Fibroblast of peridontal ligament (primary cell): ENCODE measurements around the gene SELENBP1.
"Not testable (repeated sequence)": the region's sequence is repeated elsewhere in the genome, so short reads cannot be mapped to it uniquely, and the experiment has no call there.

Experiments
- DNase-seq: peaks from one replicate; pipeline ENCODE4 v3.0.0-alpha.2; 2010; ENCODE audit errors: extremely low read depth

SELENBP1 gene

GRCh38 chr1:151377150-151377884 is 4.8 kb upstream of the SELENBP1 start:
- DNase-seq = no peak

DNA sequence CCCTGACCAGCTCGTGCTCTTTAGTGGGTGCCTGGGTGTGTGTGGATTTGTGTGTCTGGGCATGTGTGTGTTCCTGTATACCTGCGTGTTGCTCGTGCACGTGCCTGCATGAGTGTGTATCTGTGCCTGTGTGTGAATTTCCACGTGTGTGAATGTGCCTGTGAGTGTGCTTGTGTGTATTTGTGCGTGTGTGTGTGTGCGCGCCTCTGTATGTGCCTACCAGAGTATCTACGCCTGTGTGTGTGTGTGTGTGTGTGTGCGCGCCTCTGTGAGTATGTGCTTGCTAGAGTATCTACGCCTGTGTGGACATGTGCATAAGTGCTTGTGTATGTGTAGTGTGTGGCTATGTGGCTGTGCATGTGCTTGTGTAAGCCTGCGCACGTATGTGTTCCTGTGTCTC is 691 bp upstream of the SELENBP1 start:
- no peak for DNase-seq

DNA sequence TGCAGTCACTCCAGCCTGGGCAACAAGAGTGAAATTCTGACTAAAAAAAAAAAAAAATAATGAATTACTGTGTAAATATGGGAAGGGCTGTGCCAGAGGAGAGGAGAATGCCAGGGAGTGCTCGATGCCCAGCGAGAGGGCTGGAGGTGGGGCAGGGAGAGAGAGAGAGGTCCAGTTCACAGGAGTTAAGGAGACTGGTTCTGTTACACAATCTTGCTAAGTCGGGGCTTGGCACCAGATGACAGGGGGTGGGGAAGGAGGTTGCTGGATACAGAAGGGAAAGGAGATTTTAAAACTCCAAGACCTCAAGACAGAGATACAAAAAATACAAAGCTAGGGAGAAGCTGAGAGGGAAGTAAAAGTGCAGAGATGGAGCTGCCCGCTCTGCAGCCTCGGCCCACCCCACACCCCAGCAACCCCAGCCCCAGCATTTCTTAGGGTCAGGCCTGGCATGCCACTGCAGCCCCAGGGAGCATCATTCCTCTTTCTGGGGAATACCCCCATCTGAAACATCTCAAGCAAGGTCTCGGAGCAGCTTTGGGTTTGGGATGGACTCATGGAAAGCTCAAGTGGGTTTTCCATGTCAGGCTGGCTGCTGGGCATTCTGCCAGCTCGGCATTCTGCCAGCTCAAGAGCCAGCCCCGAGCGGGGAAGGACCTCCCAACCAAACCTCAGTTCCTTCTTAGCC is 991 bp downstream of the SELENBP1 start:
- peak; percentile 66 for DNase-seq

DNA sequence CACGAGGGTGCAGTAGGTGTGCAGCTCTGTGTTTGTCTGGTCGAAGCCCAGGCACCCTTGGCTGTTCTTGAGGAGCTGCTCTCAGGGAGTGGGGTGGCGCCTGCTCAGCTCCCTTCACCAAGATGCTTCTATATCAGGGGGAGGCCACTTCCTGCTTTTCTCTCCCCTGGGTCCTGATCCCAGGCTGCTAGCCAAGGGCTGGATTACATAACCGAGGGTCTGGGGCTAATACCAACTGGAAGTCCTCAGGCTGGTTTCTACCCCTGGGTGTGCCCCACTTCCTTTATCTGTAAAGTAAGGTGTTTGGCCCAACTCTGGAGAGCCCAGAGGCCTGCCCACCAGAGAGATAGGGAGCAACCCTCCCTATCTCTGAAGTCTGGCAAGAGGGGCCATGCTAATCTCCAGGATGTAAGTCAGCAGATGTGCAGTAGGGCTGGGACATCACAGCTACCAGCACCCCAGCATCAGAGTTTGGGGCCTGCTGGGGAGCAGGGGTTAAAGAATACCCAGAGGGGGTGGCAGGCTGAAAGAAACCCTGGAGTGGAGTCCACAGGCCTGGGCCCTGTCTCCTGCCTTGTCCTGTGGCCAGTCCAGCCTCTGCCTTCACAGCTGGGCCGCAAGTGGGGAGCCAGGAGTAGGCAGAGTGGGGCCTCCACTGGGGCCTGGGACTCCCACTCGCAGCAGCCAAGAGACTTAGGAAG is 2.1 kb downstream of the SELENBP1 start:
- no peak for DNase-seq

- DNase-seq = no peak
These were observed 2.9 kb downstream of the SELENBP1 start for GRCh38 chr1:151369621-151370048.

DNA sequence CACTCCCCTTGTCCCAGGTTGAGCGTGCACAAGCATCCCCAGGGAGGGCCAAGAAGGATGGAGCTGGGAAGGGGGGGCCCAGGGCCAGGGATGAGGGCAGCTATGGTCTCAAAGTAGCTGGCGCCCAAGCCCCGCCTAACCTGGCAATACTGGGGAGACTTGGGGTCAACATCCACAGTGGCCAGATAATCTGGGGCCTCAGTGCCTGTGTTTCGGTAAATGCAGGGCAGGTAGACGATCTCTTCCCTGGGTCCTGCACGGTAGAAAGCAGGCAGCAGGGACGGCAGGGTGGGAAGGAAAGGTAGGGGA is 3.2 kb downstream of the SELENBP1 start:
- no peak for DNase-seq

DNA sequence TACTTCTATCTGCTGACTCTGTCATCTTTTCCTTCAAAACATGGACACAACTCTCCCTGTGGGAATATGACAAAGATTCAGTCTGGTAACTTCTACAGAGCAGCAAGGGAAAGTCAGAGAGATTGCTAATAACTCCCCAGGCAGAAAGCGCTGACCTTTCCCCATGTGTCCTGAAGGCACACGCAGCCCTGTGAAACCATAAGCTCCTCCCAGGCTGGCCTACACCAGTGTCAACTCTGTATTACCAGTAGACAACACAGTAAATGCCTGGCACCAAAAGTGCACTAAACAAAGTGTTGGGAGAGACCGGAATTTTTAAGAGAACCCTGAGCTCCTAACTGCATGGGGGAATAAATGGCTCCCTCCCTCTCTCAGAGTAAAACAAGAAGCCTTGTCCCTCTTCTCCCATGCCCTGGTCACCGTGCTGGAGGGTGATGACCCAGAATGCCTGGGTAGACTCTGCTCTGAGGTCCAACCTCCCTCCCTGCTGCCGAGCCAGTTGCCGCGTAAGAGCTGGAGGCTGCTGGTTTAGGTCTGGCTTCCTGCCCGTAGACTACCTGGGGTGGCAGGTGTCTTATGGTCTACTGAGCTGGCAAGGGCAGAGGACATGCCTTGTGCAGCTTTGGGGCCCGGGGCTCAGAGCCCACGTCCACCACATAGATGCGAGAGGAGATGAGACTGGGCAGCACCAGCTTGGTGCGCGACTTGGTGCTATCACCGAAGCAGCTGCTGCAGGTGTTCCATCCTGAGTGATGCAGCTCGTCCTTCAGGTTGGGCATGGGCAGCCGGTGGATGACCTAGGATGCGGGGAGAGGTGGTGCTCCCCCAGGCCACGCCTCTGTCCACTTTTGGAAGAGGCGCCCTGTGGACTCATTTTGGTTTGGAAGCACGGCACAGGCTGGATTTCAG is 3.9 kb downstream of the SELENBP1 start:
- DNase-seq = no peak

DNA sequence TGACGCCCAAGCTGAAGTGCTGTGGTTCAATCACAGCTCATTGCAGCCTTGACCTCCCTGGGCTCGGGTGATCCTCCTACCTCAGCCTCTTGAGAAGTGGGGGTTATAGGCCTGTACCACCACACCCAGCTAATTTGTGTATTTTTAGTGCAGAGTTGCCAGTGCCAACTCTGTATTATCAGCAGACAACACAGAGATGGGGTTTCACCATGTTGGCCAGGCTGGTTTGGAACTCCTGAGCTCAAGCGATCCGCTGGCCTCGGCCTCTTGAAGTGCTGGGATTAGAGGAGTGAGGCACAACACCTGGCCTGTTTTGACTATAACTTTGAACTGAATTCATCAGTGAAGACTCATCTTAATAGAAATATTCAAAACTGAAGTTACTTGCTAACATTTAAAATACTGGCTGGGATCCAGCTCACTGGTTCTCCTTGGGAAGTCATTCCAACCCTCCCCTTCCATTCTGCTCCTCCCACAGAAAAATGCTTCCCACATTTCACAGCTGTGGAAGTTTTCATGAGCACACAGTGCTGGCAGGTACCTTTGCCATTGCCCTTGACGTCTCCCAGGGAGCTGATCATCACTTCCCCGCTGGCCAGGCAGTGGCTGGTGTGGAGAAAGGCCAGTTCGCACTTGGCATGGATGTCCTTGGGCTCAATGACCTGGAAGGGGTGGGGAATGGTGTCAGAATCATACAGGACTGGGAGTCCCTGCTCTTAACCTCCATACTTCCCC is 4.7 kb downstream of the SELENBP1 start:
- DNase-seq = peak; percentile 15

DNA sequence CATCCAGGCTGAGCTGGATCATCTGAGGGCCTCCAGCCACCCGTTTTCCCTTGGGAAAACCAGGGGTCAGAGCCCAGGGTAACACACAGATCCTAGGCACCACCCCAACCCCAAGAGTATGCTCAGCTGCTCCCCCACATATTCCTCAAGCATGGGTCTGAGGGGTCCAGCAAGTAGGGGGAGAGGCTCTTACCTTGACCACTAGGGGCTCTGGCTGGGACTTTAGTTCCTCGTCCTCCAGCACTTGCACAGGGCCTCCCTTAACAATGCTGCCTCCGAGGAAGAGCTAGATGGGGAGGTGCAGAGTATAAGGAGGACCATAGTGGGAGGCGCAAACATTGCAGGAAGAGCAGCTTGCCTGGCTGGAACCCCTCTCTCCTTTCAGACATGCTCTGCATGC is 7.5 kb downstream of the SELENBP1 start:
- DNase-seq = no peak

DNA sequence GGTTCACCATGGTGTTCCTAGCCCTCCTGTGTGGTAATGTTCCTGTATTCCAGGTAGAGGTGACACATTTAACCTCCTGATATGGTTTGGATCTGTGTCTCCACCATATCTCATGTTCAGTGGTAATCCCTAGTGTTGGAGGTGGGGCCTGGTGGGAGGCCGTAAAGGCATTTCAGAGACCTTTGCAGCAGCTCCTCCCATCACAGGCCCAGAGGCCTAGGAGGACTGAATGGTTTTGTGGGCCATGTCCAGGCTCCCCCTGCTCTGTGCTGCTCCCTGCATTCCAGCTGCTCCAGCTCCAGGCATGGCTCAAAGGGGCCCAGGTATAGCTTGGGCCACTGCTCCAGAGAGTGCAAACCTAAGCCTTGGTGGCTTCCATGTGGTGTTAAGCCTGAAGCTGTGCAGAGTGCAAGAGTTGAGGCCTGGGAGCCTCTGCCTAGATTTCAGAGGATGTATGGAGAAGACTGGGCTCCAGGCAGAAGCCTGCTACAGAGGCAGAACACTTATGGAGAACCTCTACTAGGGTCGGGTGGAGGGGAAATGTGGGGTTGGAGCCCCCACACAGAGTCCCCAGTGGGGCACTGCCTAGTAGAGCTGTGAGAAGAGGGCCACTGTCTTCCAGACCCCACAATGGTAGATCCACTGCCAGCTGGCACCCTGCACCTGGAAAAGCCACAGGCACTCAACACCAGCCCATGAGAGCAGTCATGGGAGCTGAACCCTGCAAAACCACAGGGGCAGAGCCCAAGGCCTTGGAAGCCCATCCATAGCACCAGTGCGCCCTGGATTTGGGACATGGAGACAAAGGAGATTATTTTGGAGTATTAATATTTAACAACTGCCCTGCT is 10.0 kb downstream of the SELENBP1 start:
- DNase-seq = no peak

DNA sequence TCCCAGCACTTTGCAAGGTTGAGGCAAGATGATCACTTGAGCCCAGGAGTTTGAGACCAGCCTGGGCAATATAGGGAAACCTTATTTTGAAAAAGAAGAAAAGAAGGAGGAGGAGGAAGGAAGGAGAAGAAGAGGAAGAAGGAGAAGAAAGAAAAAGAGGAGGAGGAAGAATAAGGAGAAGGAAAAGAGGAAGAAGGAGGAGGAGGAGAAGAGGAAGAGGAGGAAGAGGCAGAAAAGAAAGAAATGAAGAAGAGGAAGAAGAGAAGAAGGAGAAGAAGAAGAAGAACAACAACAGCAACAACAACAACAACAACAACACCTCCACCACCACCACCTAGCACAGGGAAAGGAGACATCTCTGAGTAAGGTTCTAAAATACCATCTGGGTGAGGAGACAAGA is 10.6 kb downstream of the SELENBP1 start:
- no peak for DNase-seq

DNA sequence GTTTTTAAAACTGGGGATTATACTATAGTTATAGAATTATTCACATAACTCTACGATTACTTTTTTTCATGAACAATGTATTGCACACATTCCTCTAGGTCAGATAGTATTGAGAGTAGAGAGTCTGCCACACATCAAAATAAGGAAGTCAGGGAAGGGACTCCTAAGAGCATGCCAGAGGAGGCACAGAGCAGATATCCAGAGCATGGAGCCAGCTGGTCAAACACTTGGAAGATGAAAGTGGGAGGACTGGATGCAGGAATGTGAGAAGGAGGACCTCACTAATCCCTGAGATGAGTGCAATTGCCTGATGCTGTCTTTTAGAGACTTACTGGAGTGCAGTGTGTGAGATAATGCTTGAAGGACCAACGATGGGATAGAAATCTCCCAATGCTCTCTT is 15.8 kb downstream of the SELENBP1 start:
- no peak for DNase-seq

GRCh38 chr1:151352021-151352718 is 20.3 kb downstream of the SELENBP1 start:
- no peak for DNase-seq

DNA sequence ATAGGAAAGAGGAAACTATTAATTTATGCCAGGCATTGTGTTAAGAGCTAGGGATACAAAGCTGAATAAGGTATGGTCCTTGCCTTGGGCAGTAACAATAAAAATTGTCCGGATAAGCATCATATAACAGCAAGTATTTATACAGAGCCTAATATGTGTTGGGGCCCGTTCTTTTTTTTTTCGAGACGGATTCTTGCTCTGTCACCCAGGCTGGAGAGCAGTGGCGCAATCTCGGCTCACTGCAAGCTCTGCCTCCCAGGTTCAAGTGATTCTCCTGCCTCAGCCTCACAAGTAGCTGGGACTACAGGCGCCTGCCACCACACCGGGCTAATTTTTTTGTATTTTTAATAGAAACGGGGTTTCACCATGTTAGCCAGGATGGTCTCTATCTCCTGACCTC is 22.2 kb downstream of the SELENBP1 start:
- not testable (repeated sequence) for DNase-seq

GRCh38 chr1:151347523-151348246 is 24.8 kb downstream of the SELENBP1 start:
- peak; percentile 23 for DNase-seq

DNA sequence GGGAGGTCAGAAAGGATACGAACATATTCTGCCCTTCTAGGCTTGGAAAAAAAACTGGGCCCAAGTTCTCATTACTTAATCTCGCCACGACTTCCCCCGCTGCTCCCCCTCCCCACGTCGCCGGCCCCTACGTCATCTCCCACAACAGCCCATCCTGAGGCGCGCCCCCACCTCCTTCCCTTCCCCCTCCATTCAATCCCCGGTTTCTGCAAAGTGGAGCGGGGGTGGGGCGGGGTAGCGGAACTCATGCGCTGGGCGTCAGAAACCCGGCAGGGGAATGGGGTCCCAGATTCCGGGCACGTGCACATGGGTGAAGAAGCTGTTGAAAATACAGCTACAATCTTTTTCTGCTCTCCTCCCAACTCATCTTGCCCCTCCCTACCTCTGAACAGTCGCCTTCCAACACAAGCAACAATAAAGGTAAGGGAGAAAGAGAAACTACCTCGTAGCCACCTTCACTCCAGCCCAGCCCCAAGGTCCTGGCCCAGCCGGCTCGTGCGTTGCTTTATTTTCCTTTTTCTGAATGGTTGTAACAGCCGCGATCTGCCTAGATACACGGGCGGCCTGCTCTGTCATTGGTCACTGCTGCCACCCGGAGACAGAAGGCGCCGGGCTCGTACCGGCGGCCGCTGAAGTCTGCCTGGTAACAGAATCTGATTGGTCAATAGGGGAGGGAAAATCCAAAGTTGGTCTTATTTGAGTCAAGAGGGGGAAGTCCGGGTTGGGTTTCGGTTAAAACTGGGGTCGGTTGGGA is 25.6 kb downstream of the SELENBP1 start, which contains the start of gene RFX5:
RFX5 (minus strand) TSS at position 484 of the 754 bp plus-strand sequence. CDS start 932 bp downstream, outside the sequence.
- peak; percentile 97 for DNase-seq

DNA sequence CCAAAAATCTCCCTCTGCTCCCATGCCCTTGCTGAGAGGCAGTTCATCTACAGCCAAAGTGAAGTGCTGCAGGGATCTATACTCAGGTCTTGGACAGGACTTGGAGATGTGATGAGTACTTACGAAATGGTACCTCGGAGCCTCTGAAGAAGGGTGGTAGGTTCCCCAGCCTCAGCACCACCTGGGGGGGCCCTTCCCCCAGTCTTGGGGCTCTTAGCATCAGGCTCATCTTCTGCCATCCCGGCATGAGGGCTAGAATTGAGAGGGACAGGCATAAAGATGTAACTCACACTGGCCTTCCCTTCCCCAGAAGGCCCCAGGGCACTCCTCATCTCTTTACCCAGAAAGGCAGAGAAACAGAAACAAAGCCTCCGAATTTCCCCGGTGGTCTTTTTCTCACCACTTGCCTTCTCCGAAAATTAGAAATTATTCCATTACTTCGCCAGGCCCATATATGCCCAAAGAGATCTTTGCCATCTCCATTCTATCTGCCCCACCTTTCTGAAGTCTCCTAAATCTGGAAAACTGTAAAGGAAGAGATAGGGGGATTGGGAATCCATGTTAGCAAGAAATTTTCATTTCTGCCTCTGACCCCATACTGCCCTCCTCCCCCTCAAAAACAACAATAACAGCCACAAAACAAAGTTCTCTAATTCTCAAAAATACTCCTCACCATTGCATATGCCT is 26.3 kb downstream of the SELENBP1 start:
- no peak for DNase-seq

GRCh38 chr1:151344291-151344690 is 28.2 kb downstream of the SELENBP1 start:
- no peak for DNase-seq
